NCI-H1436 (cell line): ENCODE results near the gene SVOPL.
A peak's percentile ranks its signal among the peaks of the same experiment; 100 is the strongest.

ENCODE experiments used
- DNase-seq: peaks from one replicate; lab custom pipeline; 2025; lab: John Stamatoyannopoulos, UW

Gene SVOPL

GRCh38 chr7:138607216-138608126, 93.7 kb downstream of the SVOPL start:
- DNase-seq, result no peak

- DNase-seq, result no peak
Measured at GRCh38 chr7:138606236-138606635, 94.9 kb downstream of the SVOPL start.

- DNase-seq, result no peak
Measured at GRCh38 chr7:138603549-138604318, 97.4 kb downstream of the SVOPL start.

GRCh38 chr7:138602451-138602850, 98.7 kb downstream of the SVOPL start:
- DNase-seq, result no peak

DNA sequence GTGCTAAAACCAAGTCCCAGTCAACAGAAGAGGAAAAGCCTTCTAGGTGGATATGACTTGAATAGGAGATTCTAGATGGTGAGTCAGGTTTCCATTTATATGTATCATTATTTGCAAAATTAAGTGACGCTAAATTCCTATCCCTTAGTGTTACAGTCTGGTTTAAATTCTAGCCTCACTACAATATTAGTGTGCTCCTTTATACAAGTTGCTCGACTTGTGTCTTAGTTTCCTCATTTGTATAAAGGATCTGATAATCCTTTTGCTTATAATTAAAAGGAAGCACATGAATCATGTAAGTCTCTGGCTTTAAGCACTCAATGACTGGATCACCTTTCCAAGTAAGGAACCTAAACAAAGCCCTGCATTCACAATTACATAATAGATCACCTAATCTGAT, 105.7 kb downstream of the SVOPL start:
- DNase-seq, result no peak

- DNase-seq, result no peak
Measured at GRCh38 chr7:138590154-138590553, 111.0 kb downstream of the SVOPL start.

DNA sequence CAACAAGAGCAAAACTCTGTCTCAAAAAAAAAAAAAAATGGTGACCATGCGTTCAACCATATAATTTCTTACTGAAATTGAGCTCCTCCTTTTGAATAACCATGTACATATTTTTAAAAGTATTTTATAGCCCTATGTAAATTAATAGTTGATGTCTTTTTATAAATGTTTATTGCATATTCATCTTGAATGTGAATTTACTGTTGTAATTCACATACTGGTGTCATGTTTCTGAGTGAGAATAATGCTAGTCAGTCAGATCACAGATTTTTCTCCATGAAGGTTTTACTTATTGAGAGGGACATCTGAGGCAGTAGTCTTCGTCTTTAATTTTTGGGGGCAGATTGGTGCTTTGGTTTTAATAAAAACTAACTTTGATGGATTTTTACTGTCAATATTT, 112.2 kb downstream of the SVOPL start:
- no peak for DNase-seq

GRCh38 chr7:138587485-138587884, 113.7 kb downstream of the SVOPL start:
- no peak for DNase-seq

DNA sequence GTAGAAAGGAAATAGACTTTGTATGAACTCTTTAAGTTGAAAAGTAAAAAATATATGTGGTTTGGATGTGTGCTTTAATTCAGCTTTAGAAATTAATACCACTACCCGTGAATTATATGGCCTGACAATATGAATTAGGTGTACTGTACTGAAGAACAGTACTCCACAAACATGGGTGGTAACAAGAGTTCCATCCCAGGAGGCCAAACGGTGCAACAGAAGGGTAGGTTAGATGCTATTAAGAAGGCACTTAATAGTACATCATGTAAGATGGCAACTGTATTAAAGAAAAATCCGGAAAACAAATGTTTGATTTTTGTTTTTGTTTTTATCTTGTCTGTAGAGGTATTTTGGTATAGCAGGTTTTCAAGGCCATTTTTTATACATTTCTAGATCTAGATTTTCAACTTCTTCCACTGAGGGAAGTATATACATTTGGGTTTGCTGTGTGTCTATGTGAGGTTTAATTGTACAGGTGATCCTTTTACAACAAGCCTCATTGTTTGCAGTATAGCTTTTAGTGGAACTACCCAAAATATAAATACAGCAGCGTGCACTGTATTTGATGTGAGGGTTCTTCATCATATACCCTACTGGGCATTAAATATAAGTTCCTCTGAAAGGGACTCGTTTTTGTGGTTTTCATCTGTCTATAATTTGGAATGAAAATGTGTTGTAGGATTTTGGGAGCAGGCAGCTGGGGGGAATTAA, 115.7 kb downstream of the SVOPL start:
- no peak for DNase-seq

GRCh38 chr7:138584696-138585095, 116.5 kb downstream of the SVOPL start:
- no peak for DNase-seq

DNA sequence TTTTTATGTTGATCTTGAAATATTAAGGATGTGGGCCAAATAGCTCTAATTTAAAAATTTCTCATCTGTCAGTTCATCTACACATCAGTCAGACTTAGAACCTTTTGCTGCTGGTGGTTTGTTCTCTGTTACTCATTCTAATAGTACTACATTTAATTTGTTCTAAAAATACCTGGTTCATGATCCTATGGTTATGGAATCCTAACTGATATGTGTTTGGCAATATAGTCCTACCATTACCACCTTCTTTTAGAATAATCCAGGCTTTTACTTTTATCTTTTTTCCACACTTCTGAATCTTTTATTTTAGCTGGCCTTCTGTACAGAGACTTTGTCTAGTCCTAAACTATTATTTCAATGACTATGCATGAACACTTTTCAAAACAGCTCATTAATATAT, 116.9 kb downstream of the SVOPL start:
- DNase-seq, result no peak

- no peak for DNase-seq
Measured at GRCh38 chr7:138581065-138581464, 120.1 kb downstream of the SVOPL start.

GRCh38 chr7:138579671-138580070, 121.5 kb downstream of the SVOPL start:
- DNase-seq, result no peak

DNA sequence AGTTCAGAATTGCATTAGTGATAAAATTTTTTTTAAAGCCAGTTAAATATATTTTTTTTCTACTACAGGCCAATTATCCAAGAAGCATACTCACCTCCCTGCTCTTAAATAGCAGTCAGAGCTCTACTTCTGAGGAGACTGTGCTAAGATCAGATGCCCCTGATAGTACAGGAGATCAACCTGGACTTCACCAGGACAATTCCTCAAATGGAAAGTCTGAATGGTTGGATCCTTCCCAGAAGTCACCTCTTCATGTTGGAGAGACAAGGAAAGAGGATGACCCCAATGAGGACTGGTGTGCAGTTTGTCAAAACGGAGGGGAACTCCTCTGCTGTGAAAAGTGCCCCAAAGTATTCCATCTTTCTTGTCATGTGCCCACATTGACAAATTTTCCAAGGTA, 122.0 kb downstream of the SVOPL start:
- no peak for DNase-seq

DNA sequence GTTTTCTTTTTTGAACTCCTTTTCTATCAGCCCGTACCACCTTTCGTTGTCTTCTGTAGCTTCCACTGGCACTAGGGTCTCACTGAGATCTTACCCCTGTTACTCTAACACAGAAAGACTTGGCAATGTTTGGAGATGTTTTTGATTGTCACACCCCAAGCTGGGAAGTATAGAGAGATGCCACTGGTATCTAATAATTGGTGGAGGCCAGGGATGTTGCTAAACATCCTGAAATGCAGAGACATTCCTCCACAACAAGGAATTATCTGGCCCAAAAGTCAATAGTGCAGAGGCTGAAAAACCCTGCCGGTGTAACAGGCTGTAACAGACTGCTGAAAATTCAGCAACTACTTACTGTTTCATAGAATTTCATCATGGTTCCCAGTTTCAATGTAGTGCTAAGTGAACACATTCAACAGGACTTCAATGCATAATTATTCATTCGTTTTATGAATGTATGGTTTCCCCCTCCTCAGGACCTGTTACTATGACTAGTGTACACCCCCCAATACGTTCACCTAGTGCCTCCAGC, 125.2 kb downstream of the SVOPL start:
- DNase-seq, result no peak

DNA sequence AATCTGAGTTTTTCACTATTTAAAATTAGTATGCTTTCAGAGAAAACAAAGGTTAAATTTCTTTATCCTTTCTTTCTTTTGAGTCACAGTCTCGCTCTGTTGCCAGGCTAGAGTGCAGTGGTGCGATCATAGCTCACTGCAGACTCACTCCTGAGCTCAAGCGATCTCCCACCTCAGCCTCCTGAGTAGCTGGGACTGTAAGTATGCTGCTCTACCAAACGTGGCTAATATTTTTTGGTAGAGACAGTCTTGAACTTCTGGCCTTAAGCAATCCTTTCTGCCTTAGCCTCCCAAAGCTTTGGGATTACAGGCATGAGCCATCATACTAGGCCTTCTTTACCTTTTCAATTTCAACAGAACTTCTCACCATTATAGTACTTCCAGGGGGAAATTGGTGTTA, 127.4 kb downstream of the SVOPL start:
- DNase-seq, result no peak

DNA sequence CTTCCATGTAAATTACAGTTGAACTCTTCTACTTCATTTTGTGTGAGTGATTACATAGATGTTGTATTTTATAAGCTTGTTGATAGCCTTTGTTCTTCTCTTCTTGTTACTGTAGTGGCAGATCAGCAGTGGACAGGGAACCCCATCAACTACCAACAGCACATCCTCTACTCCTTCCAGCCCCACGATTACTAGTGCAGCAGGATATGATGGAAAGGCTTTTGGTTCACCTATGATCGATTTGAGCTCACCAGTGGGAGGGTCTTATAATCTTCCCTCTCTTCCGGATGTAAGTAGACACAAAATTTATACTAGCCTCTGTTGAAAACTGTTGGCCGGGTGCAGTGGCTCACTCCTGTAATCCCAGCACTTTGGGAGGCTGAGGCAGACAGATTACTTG, 130.4 kb downstream of the SVOPL start:
- DNase-seq, result no peak

- DNase-seq, result no peak
Measured at GRCh38 chr7:138569418-138569817, 131.7 kb downstream of the SVOPL start.

- DNase-seq, result no peak
Measured at GRCh38 chr7:138568655-138569054, 132.5 kb downstream of the SVOPL start.

- peak; percentile 15 for DNase-seq
Measured at GRCh38 chr7:138565451-138566114, 135.6 kb downstream of the SVOPL start.

- DNase-seq, result no peak
Measured at GRCh38 chr7:138565071-138565450, 136.1 kb downstream of the SVOPL start.

GRCh38 chr7:138564365-138564764, 136.8 kb downstream of the SVOPL start:
- DNase-seq, result no peak
